ENCODE measurements around the gene GBA3. TPM values are rescaled to one million over a fixed set of nuclear protein-coding genes. Genes with fewer than 3 reads are reported as not detected.

GBA3 gene
- total RNA-seq, 1 experiment from 2014 or later, result 0.09 TPM

DNA sequence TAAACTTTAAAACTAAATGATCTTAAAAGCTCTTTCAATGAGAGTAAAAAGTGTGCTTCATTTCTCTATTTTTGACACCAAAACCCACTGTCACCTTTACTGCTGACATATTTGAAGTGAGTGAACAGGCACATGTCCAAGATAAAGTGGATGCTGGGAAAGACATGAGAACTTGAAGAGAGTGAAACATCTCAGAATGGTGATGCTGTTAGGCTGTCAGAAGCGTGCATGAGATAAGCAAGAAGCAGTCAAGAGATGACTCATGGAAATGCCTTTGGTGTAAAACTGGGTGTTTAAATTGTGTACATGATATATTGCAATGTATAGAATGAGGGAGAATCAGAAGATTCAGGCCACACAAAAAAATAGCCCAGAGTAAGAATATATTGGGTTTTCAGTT is 21.8 kb upstream of the GBA3 start (continued):
- no peak for TF ChIP-seq TEAD4 (CRISPR knock-in tag; IDR thresholded peaks at IDR 0.05)
- TF ChIP-seq, protein P1, sequence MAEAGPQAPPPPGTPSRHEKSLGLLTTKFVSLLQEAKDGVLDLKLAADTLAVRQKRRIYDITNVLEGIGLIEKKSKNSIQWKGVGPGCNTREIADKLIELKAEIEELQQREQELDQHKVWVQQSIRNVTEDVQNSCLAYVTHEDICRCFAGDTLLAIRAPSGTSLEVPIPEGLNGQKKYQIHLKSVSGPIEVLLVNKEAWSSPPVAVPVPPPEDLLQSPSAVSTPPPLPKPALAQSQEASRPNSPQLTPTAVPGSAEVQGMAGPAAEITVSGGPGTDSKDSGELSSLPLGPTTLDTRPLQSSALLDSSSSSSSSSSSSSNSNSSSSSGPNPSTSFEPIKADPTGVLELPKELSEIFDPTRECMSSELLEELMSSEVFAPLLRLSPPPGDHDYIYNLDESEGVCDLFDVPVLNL (CRISPR knock-in tag; IDR thresholded peaks at IDR 0.05; ENCODE audit: borderline replicate concordance, low read depth), result no peak

DNA sequence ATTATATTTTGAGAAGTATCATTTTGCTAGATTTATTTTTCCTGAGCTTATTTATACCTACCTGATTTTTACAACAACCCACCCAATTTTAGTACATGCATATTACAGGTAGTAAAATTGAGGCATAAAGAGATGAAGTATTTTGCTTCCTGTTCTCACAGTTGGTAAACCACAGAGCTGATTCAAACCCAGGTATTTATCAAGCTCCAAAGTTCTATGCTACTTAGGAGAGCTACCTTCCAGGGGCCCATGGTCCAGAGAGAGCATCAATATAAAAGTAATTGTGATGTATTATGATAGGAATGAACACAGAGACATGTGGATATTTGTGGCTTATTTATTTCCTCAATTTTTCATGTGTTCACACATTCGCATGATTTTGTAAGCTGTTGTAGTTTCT is 20.2 kb upstream of the GBA3 start:
- no peak for ATAC-seq
- ChIA-PET POLR2A (interaction anchor here (0.5 kb wide), 1 partner anchor 200 kb away, joined by 5 read pairs; no protein-coding TSS in a partner anchor), CTCF (no interaction called here)
- DNase-seq (ENCODE audit: low spot score), result no peak
- no peak overlapping the region for H3K4me3 Mint-ChIP-seq
- H3K27ac Mint-ChIP-seq, result no peak overlapping the region
- H3K4me1 Mint-ChIP-seq, result 0 out of 2 replicates have a peak, but pooled peaks cover 4% of the 10 kb centered on the region
- TF ChIP-seq OVOL2 (CRISPR knock-in tag; IDR thresholded peaks at IDR 0.05; ENCODE audit: borderline replicate concordance), result no peak
- TF ChIP-seq, protein P2, sequence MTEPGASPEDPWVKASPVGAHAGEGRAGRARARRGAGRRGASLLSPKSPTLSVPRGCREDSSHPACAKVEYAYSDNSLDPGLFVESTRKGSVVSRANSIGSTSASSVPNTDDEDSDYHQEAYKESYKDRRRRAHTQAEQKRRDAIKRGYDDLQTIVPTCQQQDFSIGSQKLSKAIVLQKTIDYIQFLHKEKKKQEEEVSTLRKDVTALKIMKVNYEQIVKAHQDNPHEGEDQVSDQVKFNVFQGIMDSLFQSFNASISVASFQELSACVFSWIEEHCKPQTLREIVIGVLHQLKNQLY (CRISPR knock-in tag; IDR thresholded peaks at IDR 0.05), result no peak
- TF ChIP-seq, protein P3, sequence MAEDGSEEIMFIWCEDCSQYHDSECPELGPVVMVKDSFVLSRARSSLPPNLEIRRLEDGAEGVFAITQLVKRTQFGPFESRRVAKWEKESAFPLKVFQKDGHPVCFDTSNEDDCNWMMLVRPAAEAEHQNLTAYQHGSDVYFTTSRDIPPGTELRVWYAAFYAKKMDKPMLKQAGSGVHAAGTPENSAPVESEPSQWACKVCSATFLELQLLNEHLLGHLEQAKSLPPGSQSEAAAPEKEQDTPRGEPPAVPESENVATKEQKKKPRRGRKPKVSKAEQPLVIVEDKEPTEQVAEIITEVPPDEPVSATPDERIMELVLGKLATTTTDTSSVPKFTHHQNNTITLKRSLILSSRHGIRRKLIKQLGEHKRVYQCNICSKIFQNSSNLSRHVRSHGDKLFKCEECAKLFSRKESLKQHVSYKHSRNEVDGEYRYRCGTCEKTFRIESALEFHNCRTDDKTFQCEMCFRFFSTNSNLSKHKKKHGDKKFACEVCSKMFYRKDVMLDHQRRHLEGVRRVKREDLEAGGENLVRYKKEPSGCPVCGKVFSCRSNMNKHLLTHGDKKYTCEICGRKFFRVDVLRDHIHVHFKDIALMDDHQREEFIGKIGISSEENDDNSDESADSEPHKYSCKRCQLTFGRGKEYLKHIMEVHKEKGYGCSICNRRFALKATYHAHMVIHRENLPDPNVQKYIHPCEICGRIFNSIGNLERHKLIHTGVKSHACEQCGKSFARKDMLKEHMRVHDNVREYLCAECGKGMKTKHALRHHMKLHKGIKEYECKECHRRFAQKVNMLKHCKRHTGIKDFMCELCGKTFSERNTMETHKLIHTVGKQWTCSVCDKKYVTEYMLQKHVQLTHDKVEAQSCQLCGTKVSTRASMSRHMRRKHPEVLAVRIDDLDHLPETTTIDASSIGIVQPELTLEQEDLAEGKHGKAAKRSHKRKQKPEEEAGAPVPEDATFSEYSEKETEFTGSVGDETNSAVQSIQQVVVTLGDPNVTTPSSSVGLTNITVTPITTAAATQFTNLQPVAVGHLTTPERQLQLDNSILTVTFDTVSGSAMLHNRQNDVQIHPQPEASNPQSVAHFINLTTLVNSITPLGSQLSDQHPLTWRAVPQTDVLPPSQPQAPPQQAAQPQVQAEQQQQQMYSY (CRISPR knock-in tag; IDR thresholded peaks at IDR 0.05), result no peak
- TF ChIP-seq ZNF263 (CRISPR knock-in tag; IDR thresholded peaks at IDR 0.05; ENCODE audit: low read depth), result no peak
- TF ChIP-seq, protein P4, sequence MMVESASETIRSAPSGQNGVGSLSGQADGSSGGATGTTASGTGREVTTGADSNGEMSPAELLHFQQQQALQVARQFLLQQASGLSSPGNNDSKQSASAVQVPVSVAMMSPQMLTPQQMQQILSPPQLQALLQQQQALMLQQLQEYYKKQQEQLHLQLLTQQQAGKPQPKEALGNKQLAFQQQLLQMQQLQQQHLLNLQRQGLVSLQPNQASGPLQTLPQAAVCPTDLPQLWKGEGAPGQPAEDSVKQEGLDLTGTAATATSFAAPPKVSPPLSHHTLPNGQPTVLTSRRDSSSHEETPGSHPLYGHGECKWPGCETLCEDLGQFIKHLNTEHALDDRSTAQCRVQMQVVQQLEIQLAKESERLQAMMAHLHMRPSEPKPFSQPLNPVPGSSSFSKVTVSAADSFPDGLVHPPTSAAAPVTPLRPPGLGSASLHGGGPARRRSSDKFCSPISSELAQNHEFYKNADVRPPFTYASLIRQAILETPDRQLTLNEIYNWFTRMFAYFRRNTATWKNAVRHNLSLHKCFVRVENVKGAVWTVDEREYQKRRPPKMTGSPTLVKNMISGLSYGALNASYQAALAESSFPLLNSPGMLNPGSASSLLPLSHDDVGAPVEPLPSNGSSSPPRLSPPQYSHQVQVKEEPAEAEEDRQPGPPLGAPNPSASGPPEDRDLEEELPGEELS (CRISPR knock-in tag; IDR thresholded peaks at IDR 0.05), result no peak
- no peak for TF ChIP-seq NFATC4 (CRISPR knock-in tag; IDR thresholded peaks at IDR 0.05)
- TF ChIP-seq TEAD1 (CRISPR knock-in tag; IDR thresholded peaks at IDR 0.05), result no peak
- no peak for TF ChIP-seq GTF2I (CRISPR knock-in tag; conservative IDR thresholded peaks at IDR 0.05)
- TF ChIP-seq, protein P5, sequence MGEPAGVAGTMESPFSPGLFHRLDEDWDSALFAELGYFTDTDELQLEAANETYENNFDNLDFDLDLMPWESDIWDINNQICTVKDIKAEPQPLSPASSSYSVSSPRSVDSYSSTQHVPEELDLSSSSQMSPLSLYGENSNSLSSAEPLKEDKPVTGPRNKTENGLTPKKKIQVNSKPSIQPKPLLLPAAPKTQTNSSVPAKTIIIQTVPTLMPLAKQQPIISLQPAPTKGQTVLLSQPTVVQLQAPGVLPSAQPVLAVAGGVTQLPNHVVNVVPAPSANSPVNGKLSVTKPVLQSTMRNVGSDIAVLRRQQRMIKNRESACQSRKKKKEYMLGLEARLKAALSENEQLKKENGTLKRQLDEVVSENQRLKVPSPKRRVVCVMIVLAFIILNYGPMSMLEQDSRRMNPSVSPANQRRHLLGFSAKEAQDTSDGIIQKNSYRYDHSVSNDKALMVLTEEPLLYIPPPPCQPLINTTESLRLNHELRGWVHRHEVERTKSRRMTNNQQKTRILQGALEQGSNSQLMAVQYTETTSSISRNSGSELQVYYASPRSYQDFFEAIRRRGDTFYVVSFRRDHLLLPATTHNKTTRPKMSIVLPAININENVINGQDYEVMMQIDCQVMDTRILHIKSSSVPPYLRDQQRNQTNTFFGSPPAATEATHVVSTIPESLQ (CRISPR knock-in tag; IDR thresholded peaks at IDR 0.05), result no peak
- TF ChIP-seq EMX1 (CRISPR knock-in tag; IDR thresholded peaks at IDR 0.05), result no peak
- no peak for TF ChIP-seq ZNF423 (CRISPR knock-in tag; IDR thresholded peaks at IDR 0.05)
- TF ChIP-seq, protein P6, sequence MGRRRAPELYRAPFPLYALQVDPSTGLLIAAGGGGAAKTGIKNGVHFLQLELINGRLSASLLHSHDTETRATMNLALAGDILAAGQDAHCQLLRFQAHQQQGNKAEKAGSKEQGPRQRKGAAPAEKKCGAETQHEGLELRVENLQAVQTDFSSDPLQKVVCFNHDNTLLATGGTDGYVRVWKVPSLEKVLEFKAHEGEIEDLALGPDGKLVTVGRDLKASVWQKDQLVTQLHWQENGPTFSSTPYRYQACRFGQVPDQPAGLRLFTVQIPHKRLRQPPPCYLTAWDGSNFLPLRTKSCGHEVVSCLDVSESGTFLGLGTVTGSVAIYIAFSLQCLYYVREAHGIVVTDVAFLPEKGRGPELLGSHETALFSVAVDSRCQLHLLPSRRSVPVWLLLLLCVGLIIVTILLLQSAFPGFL (CRISPR knock-in tag; IDR thresholded peaks at IDR 0.05; ENCODE audit: borderline replicate concordance), result no peak
- no peak for TF ChIP-seq SOX15 (CRISPR knock-in tag; IDR thresholded peaks at IDR 0.05)
- no peak for TF ChIP-seq MYBL2 (CRISPR knock-in tag; IDR thresholded peaks at IDR 0.05)
- TF ChIP-seq, protein P7, sequence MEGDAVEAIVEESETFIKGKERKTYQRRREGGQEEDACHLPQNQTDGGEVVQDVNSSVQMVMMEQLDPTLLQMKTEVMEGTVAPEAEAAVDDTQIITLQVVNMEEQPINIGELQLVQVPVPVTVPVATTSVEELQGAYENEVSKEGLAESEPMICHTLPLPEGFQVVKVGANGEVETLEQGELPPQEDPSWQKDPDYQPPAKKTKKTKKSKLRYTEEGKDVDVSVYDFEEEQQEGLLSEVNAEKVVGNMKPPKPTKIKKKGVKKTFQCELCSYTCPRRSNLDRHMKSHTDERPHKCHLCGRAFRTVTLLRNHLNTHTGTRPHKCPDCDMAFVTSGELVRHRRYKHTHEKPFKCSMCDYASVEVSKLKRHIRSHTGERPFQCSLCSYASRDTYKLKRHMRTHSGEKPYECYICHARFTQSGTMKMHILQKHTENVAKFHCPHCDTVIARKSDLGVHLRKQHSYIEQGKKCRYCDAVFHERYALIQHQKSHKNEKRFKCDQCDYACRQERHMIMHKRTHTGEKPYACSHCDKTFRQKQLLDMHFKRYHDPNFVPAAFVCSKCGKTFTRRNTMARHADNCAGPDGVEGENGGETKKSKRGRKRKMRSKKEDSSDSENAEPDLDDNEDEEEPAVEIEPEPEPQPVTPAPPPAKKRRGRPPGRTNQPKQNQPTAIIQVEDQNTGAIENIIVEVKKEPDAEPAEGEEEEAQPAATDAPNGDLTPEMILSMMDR (IDR thresholded peaks at IDR 0.05), result no peak
- TF ChIP-seq, protein P8, sequence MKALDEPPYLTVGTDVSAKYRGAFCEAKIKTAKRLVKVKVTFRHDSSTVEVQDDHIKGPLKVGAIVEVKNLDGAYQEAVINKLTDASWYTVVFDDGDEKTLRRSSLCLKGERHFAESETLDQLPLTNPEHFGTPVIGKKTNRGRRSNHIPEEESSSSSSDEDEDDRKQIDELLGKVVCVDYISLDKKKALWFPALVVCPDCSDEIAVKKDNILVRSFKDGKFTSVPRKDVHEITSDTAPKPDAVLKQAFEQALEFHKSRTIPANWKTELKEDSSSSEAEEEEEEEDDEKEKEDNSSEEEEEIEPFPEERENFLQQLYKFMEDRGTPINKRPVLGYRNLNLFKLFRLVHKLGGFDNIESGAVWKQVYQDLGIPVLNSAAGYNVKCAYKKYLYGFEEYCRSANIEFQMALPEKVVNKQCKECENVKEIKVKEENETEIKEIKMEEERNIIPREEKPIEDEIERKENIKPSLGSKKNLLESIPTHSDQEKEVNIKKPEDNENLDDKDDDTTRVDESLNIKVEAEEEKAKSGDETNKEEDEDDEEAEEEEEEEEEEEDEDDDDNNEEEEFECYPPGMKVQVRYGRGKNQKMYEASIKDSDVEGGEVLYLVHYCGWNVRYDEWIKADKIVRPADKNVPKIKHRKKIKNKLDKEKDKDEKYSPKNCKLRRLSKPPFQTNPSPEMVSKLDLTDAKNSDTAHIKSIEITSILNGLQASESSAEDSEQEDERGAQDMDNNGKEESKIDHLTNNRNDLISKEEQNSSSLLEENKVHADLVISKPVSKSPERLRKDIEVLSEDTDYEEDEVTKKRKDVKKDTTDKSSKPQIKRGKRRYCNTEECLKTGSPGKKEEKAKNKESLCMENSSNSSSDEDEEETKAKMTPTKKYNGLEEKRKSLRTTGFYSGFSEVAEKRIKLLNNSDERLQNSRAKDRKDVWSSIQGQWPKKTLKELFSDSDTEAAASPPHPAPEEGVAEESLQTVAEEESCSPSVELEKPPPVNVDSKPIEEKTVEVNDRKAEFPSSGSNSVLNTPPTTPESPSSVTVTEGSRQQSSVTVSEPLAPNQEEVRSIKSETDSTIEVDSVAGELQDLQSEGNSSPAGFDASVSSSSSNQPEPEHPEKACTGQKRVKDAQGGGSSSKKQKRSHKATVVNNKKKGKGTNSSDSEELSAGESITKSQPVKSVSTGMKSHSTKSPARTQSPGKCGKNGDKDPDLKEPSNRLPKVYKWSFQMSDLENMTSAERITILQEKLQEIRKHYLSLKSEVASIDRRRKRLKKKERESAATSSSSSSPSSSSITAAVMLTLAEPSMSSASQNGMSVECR (CRISPR knock-in tag; IDR thresholded peaks at IDR 0.05; ENCODE audit: borderline replicate concordance), result no peak
- H3K36me3 Mint-ChIP-seq, result no peaks in the 10 kb centered on the region
- H3K9me3 Mint-ChIP-seq, result no peaks in the 10 kb centered on the region
- no peaks in the 10 kb centered on the region for H3K27me3 Mint-ChIP-seq (ENCODE audit: low read depth)

All from WTC11 (cell line).